HepG2 (cell line): ENCODE results near the gene BID. TPM values are rescaled to one million over a fixed set of nuclear protein-coding genes. Genes with fewer than 3 reads are reported as not detected.

ENCODE experiments used
- ATAC-seq: fragments of 200-7000 bp; cut with Tn5 transposase; 3 replicates; pipeline ENCODE4 v1.9.1; 2020; ENCODE audit warnings: mild to moderate bottlenecking, moderate library complexity
- BruUV-seq: library from RNA; stranded (reverse); fragments of 400-500 nt; replicated peaks from 2 replicates; lab custom pipeline; 2021; lab: Mats Ljungman, UMichigan
- CTCF ChIA-PET: fragments of 300-600 bp; formaldehyde crosslinking; extraction: SDS; loops from one replicate; lab custom pipeline; 2021; ENCODE audit warnings: low total read pairs, inconsistent platforms, low intra/inter-chr PET ratio; lab: Yijun Ruan, JAX
- POLR2A ChIA-PET: fragments of 350-600 bp; sonication (Branson Sonifier 250); formaldehyde crosslinking; loops from one replicate; lab custom pipeline; 2020; ENCODE audit warnings: antibody characterized with exemption, inconsistent platforms; lab: Yijun Ruan, JAX
- DNase-seq: peaks from one replicate; pipeline ENCODE4 v3.0.0-alpha.2; 2015; ENCODE audit warnings: low spot score
- FAIRE-seq: peaks from 3 replicates; lab custom pipeline; 2011; peaks lifted over from hg19 to GRCh38; lab: Jason Lieb, UNC
- H2AFZ ChIP-seq: one replicate; pipeline ENCODE4 v1.6.1; 2011; ENCODE audit warnings: low read length, inconsistent platforms
- H3K27ac ChIP-seq: fragments of 300-600 bp; 3 replicates; pipeline ENCODE4 v1.8.0; 2011; ENCODE audit warnings: mixed run types, mild to moderate bottlenecking, mixed read lengths, low read length, inconsistent platforms; ENCODE audit not compliant: insufficient read depth; ENCODE audit errors: extremely low read length
- H3K27me3 ChIP-seq, 2 experiments: fragments of 200-600 bp in 1 of 2; 2 replicates in 1 of 2; 3 replicates in 1 of 2; pipeline versions ENCODE4 v1.6.0 to v1.8.0; 2011; ENCODE audit warnings: low read length in 2 of 2, mild to moderate bottlenecking in 2 of 2, moderate library complexity in 2 of 2, inconsistent platforms in 1 of 2; ENCODE audit not compliant: insufficient read depth in 2 of 2, control insufficient read depth in 1 of 2
- H3K36me3 ChIP-seq, 2 experiments: fragments of 200-600 bp in 1 of 2; replicated peaks in 1 of 2; 2 replicates in 1 of 2; 3 replicates in 1 of 2; pipeline versions ENCODE4 v1.5.1 to v1.8.0; 2011; ENCODE audit warnings: low read length in 2 of 2, inconsistent platforms in 1 of 2; ENCODE audit not compliant: insufficient read depth in 2 of 2, control insufficient read depth in 1 of 2
- H3K4me1 ChIP-seq: 2 replicates; pipeline ENCODE4 v1.5.1; 2012; ENCODE audit warnings: low read length, inconsistent platforms; ENCODE audit not compliant: insufficient read depth
- H3K4me2 ChIP-seq: 2 replicates; pipeline ENCODE4 v1.6.0; 2011; ENCODE audit warnings: low read depth, low read length, inconsistent platforms
- H3K4me3 ChIP-seq, 3 experiments: fragments of 200-600 bp in 1 of 3; sonication (generic), shearing (Covaris generic) in 1 of 3; replicated peaks in 1 of 3; 2 replicates each; pipeline ENCODE4 v1.5.1; 2011 to 2016; ENCODE audit warnings: low read length in 3 of 3, inconsistent platforms in 2 of 3, low read depth in 2 of 3, mild to moderate bottlenecking in 2 of 3, control low read depth in 1 of 3, mixed read lengths in 1 of 3; ENCODE audit not compliant: insufficient read depth in 1 of 3
- H3K79me2 ChIP-seq: one replicate; pipeline ENCODE4 v1.6.1; 2011; ENCODE audit warnings: low read length, inconsistent platforms; ENCODE audit not compliant: insufficient read depth
- H3K9ac ChIP-seq: 2 replicates; pipeline ENCODE4 v1.6.0; 2011; ENCODE audit warnings: mild to moderate bottlenecking, low read depth, low read length, inconsistent platforms; ENCODE audit not compliant: insufficient read depth
- H3K9me3 ChIP-seq: 2 replicates; pipeline ENCODE4 v1.5.1; 2012; ENCODE audit warnings: mild to moderate bottlenecking, low read length
- H4K20me1 ChIP-seq: 2 replicates; pipeline ENCODE4 v1.6.0; 2011; ENCODE audit warnings: inconsistent platforms, mild to moderate bottlenecking, low read length, moderate library complexity; ENCODE audit not compliant: insufficient read depth
- ATF7 ChIP-seq, 2 experiments: fragments of 450-650 bp in 1 of 2; sonication (generic) in 1 of 2; formaldehyde crosslinking in 1 of 2; IDR thresholded peaks; 2 replicates each; pipeline versions ENCODE4 v1.4.0 to v1.6.1; 2016 to 2020; ENCODE audit warnings: antibody characterized with exemption in 1 of 2, mild to moderate bottlenecking in 1 of 2, missing genetic modification reagents in 1 of 2
- EED ChIP-seq: sonication (generic); formaldehyde crosslinking; IDR thresholded peaks from 2 replicates; pipeline ENCODE4 v1.5.0; 2020; ENCODE audit warnings: mild to moderate bottlenecking, missing genetic modification reagents
- ERF ChIP-seq: IDR thresholded peaks from 2 replicates; pipeline ENCODE4 v1.6.1; 2018; ENCODE audit warnings: missing biosample characterization, missing genetic modification reagents
- HBP1 ChIP-seq: IDR thresholded peaks from 2 replicates; pipeline ENCODE4 v1.6.1; 2016; ENCODE audit warnings: low read depth, control low read depth
- HNF1B ChIP-seq: sonication (generic); formaldehyde crosslinking; IDR thresholded peaks from 2 replicates; pipeline ENCODE4 v1.5.1; 2020; ENCODE audit warnings: mild to moderate bottlenecking, moderate library complexity, missing genetic modification reagents
- HOXA5 ChIP-seq: sonication (generic); formaldehyde crosslinking; IDR thresholded peaks from 2 replicates; pipeline ENCODE4 v1.4.0; 2020; ENCODE audit warnings: missing genetic modification reagents
- HOXA7 ChIP-seq: sonication (generic); formaldehyde crosslinking; IDR thresholded peaks from 2 replicates; pipeline ENCODE4 v1.8.1; 2022; ENCODE audit warnings: mild to moderate bottlenecking, missing genetic modification reagents, moderate library complexity
- KLF16 ChIP-seq, 2 experiments: sonication (generic) in 1 of 2; formaldehyde crosslinking in 1 of 2; IDR thresholded peaks; 2 replicates each; pipeline versions ENCODE4 v1.6.1 to v1.8.0; 2016 to 2023; ENCODE audit warnings: missing genetic modification reagents in 2 of 2, missing compliant biosample characterization in 1 of 2
- MAFK ChIP-seq, 2 experiments: IDR thresholded peaks in 1 of 2; conservative IDR thresholded peaks in 1 of 2; 2 replicates each; pipeline ENCODE4 v1.6.1; 2011; ENCODE audit warnings: improper control_type of control experiment in 2 of 2, low read length in 2 of 2
- MLLT10 ChIP-seq: sonication (generic); formaldehyde crosslinking; IDR thresholded peaks from 2 replicates; pipeline ENCODE4 v1.4.0; 2020; ENCODE audit warnings: missing genetic modification reagents
- RBM39 ChIP-seq: fragments of 200-400 bp; formaldehyde crosslinking; IDR thresholded peaks from one replicate; pipeline ENCODE4 v1.6.1; 2018; ENCODE audit warnings: antibody characterized with exemption, mild to moderate bottlenecking, low read depth, low read length; ENCODE audit not compliant: poor library complexity, severe bottlenecking
- WGBS: methylation state at CpG from one replicate; pipeline ENCODE4 v1.1.6; 2017; ENCODE audit warnings: low lambda C conversion rate; 5-methylcytosine and 5-hydroxymethylcytosine counted together
- in situ Hi-C: cut with HindIII; loops from 2 replicates; pipeline ENCODE4 v1.10.0; 2017; ENCODE audit warnings: low pct_unique_long_range_greater_than_20kb; ENCODE audit not compliant: extremely low pct_ligation_motif_present
- intact Hi-C: fragments of 100-400 bp; cut with micrococcal nuclease; formaldehyde crosslinking; loops from one replicate; pipeline ENCODE4 v1.10.0; 2022; ENCODE audit not compliant: unreplicated experiment
- polyA plus RNA-seq, 8 experiments: library from polyadenylated mRNA; depleted of rRNA in 3 of 8; stranded (reverse) in 7 of 8; unstranded in 1 of 8; fragments of >200 nt; fragmentation: Illumina TruSeq in 4 of 8; extraction: Trizol in 4 of 8; gene quantifications; 2 replicates each; pipeline versions ENCODE4 v1.2.1 to v1.2.3, GENCODE V29; 2011 to 2016; ENCODE audit warnings: low read depth in 4 of 8, missing spikeins in 1 of 8, mixed read lengths in 1 of 8; ENCODE audit not compliant: insufficient read depth in 1 of 8
- total RNA-seq, 5 experiments: library from RNA; depleted of rRNA; stranded (reverse); fragments of >200 nt; fragmentation: Illumina TruSeq; extraction: Trizol; gene quantifications; 2 replicates each; pipeline ENCODE4 v1.2.3, GENCODE V29; 2016; ENCODE audit warnings: low read depth in 1 of 5

Gene BID
- total and polyA plus RNA-seq, 2 of the 13 experiments (the other 11 are each of a cell fraction or from before 2014, with no cell fraction given), result 35.3 to 51.7 TPM

- Histone ChIP-seq H4K20me1 (no peaks in the 10 kb centered on the region), H3K79me2 (no peaks in the 10 kb centered on the region), H3K9me3 (no peaks in the 10 kb centered on the region), H3K36me3 (peaks cover 4 to 6% of the 10 kb centered on the region in 2 experiments; a peak in 2 of 5 replicates), H3K4me2 (no peak overlapping the region), H3K9ac (no peak overlapping the region), H2AFZ (no peak overlapping the region), H3K27ac (no peak overlapping the region), H3K27me3 (no peaks in the 10 kb centered on the region), H3K4me1 (peaks cover 35% of the 10 kb centered on the region), H3K4me3 (no peak overlapping the region)
- intact Hi-C loops (loop anchor here (2.0 kb wide), 1 partner anchor 27 kb away; no protein-coding TSS in a partner anchor), in situ Hi-C loops (no loop called here)
- ATAC-seq (no peak), DNase-seq (no peak), FAIRE-seq (no peak)
- CTCF ChIA-PET, result no interaction called here
- TF ChIP-seq KLF16 (CRISPR knock-in tag; IDR thresholded peaks at IDR 0.05), result no peak
- no peak for TF ChIP-seq RBM39
- TF ChIP-seq ERF (CRISPR knock-in tag), result no peak
- no peak for TF ChIP-seq MLLT10 (CRISPR knock-in tag)
- TF ChIP-seq HOXA5 (CRISPR knock-in tag), result no peak
- TF ChIP-seq HNF1B, result no peak
- no peak for TF ChIP-seq MAFK (conservative IDR thresholded peaks at IDR 0.05 in 1 of 2, IDR thresholded peaks at IDR 0.05 in 1 of 2; ENCODE audit: low read length in 2 of 2)
- TF ChIP-seq ATF7 (IDR thresholded peaks at IDR 0.05), result no peak
- no peak for TF ChIP-seq ATF7 (CRISPR knock-in tag; IDR thresholded peaks at IDR 0.05)
- TF ChIP-seq HOXA7 (CRISPR knock-in tag), result no peak
- no peak for TF ChIP-seq EED (CRISPR knock-in tag)
- no peak for TF ChIP-seq HBP1 (CRISPR knock-in tag)
- POLR2A ChIA-PET, result interaction anchor here (0.9 to 3.1 kb wide), 6 partner anchors 10 to 273 kb away, joined by 3 to 24 read pairs (median 7); no protein-coding TSS in a partner anchor
- WGBS, result 96% methylated on average over 19 of the region's 21 CpGs
- no TSS peak for BruUV-seq
Measured at GRCh38 chr22:17787716-17788330, 13.6 kb upstream of the BID start.
